ENCODE measurements around the gene SENP1. TPM values are rescaled to one million over a fixed set of nuclear protein-coding genes. Genes with fewer than 3 reads are reported as not detected.

The SENP1 gene
- total and polyA plus RNA-seq, 2 of the 13 experiments (the other 11 are each of a cell fraction or from before 2014, with no cell fraction given), result 14.0 to 20.2 TPM

GRCh38 chr12:48040354-48040753 is 65.5 kb downstream of the SENP1 start:
- Histone ChIP-seq H3K27ac (ENCODE audit: extremely low read length, insufficient read depth, low read length) (no peak overlapping the region), H3K79me2 (ENCODE audit: insufficient read depth, low read length) (no peaks in the 10 kb centered on the region), H3K4me3 (replicated peaks in 1 of 3; ENCODE audit: insufficient read depth in 1 of 3, low read depth in 2 of 3, low read length in 3 of 3) (no peak overlapping the region), H2AFZ (ENCODE audit: low read length) (no peak overlapping the region), H3K27me3 (ENCODE audit: control insufficient read depth in 1 of 2, insufficient read depth in 2 of 2, low read length in 2 of 2) (no peaks in the 10 kb centered on the region), H3K9me3 (ENCODE audit: low read length) (no peaks in the 10 kb centered on the region), H3K36me3 (replicated peaks in 1 of 2; ENCODE audit: control insufficient read depth in 1 of 2, insufficient read depth in 2 of 2, low read length in 2 of 2) (peaks cover 4 to 10% of the 10 kb centered on the region in 2 experiments; a peak in 4 of 5 replicates), H3K9ac (ENCODE audit: insufficient read depth, low read depth, low read length) (no peak overlapping the region), H3K4me2 (ENCODE audit: low read depth, low read length) (no peak overlapping the region), H3K4me1 (ENCODE audit: insufficient read depth, low read length) (peaks cover 21% of the 10 kb centered on the region), H4K20me1 (ENCODE audit: insufficient read depth, low read length) (no peaks in the 10 kb centered on the region)
- in situ Hi-C loops (cut with HindIII; ENCODE audit: extremely low pct_ligation_motif_present, low pct_unique_long_range_greater_than_20kb), result no loop called here
- TF ChIP-seq ZNF124 (CRISPR knock-in tag; IDR thresholded peaks at IDR 0.05), result no peak
- TF ChIP-seq ZFYVE20 (CRISPR knock-in tag; IDR thresholded peaks at IDR 0.05; ENCODE audit: borderline replicate concordance, low read depth), result no peak
- TF ChIP-seq SMARCE1 (IDR thresholded peaks at IDR 0.05; ENCODE audit: borderline replicate concordance), result no peak
- no peak for TF ChIP-seq ZNF232 (CRISPR knock-in tag; IDR thresholded peaks at IDR 0.05; ENCODE audit: borderline replicate concordance)
- no peak for TF ChIP-seq PHF8 (CRISPR knock-in tag; IDR thresholded peaks at IDR 0.05)
- TF ChIP-seq GABPB1 (CRISPR knock-in tag; IDR thresholded peaks at IDR 0.05), result no peak
- TF ChIP-seq ZNF326 (CRISPR knock-in tag; IDR thresholded peaks at IDR 0.05; ENCODE audit: borderline replicate concordance), result no peak
- ATAC-seq (no peak), FAIRE-seq (no peak), DNase-seq (ENCODE audit: low spot score) (no peak)
- ChIA-PET CTCF (ENCODE audit: low intra/inter-chr PET ratio, low total read pairs) (no interaction called here), POLR2A (no interaction called here)
- intact Hi-C loops (cut with micrococcal nuclease; ENCODE audit: unreplicated experiment), result no loop called here
- 69% methylated on average over 3 of the region's 3 CpGs for WGBS (ENCODE audit: low lambda C conversion rate)
- no TSS peak for BruUV-seq (replicated peaks)

DNA sequence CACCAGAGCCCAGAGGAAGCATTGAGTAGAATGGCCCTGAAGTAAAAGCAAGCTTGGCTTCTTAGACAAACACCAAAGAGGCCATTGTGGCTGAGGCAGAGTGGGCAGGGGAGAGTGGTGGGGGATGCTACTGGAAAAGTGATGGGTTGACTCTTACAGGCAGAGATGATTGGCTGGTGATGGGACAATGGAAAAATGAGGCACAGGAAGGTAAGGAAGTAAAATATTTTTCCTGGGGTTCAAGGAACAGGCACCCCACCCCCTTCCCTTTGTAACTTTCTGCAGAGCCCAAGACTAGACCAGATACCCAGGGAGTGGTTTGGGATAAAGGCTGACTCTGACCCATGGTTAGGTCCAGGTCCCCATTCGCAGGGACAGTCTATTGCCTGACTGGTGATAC is 66.7 kb downstream of the SENP1 start:
- no peak for ATAC-seq
- Histone ChIP-seq H2AFZ (ENCODE audit: low read length) (no peak overlapping the region), H4K20me1 (ENCODE audit: insufficient read depth, low read length) (no peaks in the 10 kb centered on the region), H3K79me2 (ENCODE audit: insufficient read depth, low read length) (no peaks in the 10 kb centered on the region), H3K4me1 (ENCODE audit: insufficient read depth, low read length) (peaks cover 33% of the 10 kb centered on the region), H3K27ac (ENCODE audit: extremely low read length, insufficient read depth, low read length) (no peak overlapping the region), H3K4me2 (ENCODE audit: low read depth, low read length) (no peak overlapping the region), H3K4me3 (replicated peaks in 1 of 3; ENCODE audit: insufficient read depth in 1 of 3, low read depth in 2 of 3, low read length in 3 of 3) (no peak overlapping the region), H3K27me3 (ENCODE audit: control insufficient read depth in 1 of 2, insufficient read depth in 2 of 2, low read length in 2 of 2) (no peaks in the 10 kb centered on the region), H3K9ac (ENCODE audit: insufficient read depth, low read depth, low read length) (no peak overlapping the region), H3K9me3 (ENCODE audit: low read length) (no peaks in the 10 kb centered on the region), H3K36me3 (replicated peaks in 1 of 2; ENCODE audit: control insufficient read depth in 1 of 2, insufficient read depth in 2 of 2, low read length in 2 of 2) (no peaks in the 10 kb centered on the region)
- in situ Hi-C loops (cut with HindIII; ENCODE audit: extremely low pct_ligation_motif_present, low pct_unique_long_range_greater_than_20kb) (no loop called here), intact Hi-C loops (cut with micrococcal nuclease; ENCODE audit: unreplicated experiment) (loop anchor here (10.0 kb wide), 1 partner anchor 134 kb away; the partner anchor contains the start of gene VDR)
- 100% methylated on average over 1 of the region's 1 CpG for WGBS (ENCODE audit: low lambda C conversion rate)
- FAIRE-seq, result no peak
- no peak for TF ChIP-seq ZNF331 (CRISPR knock-in tag; IDR thresholded peaks at IDR 0.05)
- no peak for TF ChIP-seq ONECUT2 (CRISPR knock-in tag; IDR thresholded peaks at IDR 0.05)
- TF ChIP-seq, protein P1, sequence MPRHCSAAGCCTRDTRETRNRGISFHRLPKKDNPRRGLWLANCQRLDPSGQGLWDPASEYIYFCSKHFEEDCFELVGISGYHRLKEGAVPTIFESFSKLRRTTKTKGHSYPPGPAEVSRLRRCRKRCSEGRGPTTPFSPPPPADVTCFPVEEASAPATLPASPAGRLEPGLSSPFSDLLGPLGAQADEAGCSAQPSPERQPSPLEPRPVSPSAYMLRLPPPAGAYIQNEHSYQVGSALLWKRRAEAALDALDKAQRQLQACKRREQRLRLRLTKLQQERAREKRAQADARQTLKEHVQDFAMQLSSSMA (CRISPR knock-in tag; IDR thresholded peaks at IDR 0.05), result no peak
- TF ChIP-seq HDAC1 (CRISPR knock-in tag; IDR thresholded peaks at IDR 0.05), result no peak
- no peak for TF ChIP-seq ZNF24 (IDR thresholded peaks at IDR 0.05)
- POLR2A ChIA-PET, result no interaction called here
- CTCF ChIA-PET (ENCODE audit: low intra/inter-chr PET ratio, low total read pairs), result no interaction called here
- no peak for DNase-seq (ENCODE audit: low spot score)
- BruUV-seq (replicated peaks), result no TSS peak

All from HepG2 (cell line).